Ishikawa (cell line): ENCODE results near the gene SH3TC1.

ENCODE experiments used
- CEBPB ChIP-seq: IDR thresholded peaks from 2 replicates; pipeline ENCODE4 v1.6.1; 2012
- CREB1 ChIP-seq: IDR thresholded peaks from 2 replicates; pipeline ENCODE4 v1.6.1; 2012; ENCODE audit warnings: low read depth
- EGR1 ChIP-seq: IDR thresholded peaks from 2 replicates; pipeline ENCODE4 v1.6.1; 2012
- EP300 ChIP-seq: IDR thresholded peaks from 2 replicates; pipeline ENCODE4 v1.6.1; 2012; ENCODE audit warnings: borderline replicate concordance
- MAX ChIP-seq: IDR thresholded peaks from 2 replicates; pipeline ENCODE4 v1.6.1; 2012
- RAD21 ChIP-seq: IDR thresholded peaks from 2 replicates; pipeline ENCODE4 v1.6.1; 2012; ENCODE audit warnings: low read depth
- REST ChIP-seq: IDR thresholded peaks from 2 replicates; pipeline ENCODE4 v1.6.1; 2012; ENCODE audit warnings: low read depth, mild to moderate bottlenecking
- TCF12 ChIP-seq: IDR thresholded peaks from 2 replicates; pipeline ENCODE4 v1.6.1; 2012; ENCODE audit warnings: low read depth
- YY1 ChIP-seq: IDR thresholded peaks from 2 replicates; pipeline ENCODE4 v1.6.1; 2012; ENCODE audit warnings: low read depth

GRCh38 chr4:8244931-8245460 lies 45.9 kb downstream of the SH3TC1 start:
- TF ChIP-seq MAX (no peak), REST (no peak), EP300 (no peak), TCF12 (no peak), CEBPB (no peak), RAD21 (no peak), EGR1 (no peak), CREB1 (no peak), YY1 (no peak)
